ENCODE results near the gene BCL2. TPM values are rescaled to one million over a fixed set of nuclear protein-coding genes. Genes with fewer than 3 reads are reported as not detected.
A peak's percentile ranks its signal among the peaks of the same experiment; 100 is the strongest.

Gene BCL2
- total and polyA plus RNA-seq, 2 experiments from 2014 or later = 0.02 to 0.98 TPM

- Histone ChIP-seq H3K36me3 (no peaks in the 10 kb centered on the region), H3K27ac (no peak overlapping the region), H3K4me3 (no peak overlapping the region), H3K4me1 (ENCODE audit: low read depth) (peaks cover 20% of the 10 kb centered on the region), H3K27me3 (no peaks in the 10 kb centered on the region), H3K9me3 (ENCODE audit: low read depth) (no peaks in the 10 kb centered on the region)
- DNase-seq (ENCODE audit: low read depth in 1 of 2, low spot score in 1 of 2) = no peak
- TF ChIP-seq CTCF (IDR thresholded peaks at IDR 0.05; ENCODE audit: low read depth, low read length) = no peak
These were observed 161.4 kb downstream of the BCL2 start for GRCh38 chr18:63158012-63158631.

- Histone ChIP-seq H3K36me3 (no peaks in the 10 kb centered on the region), H3K27me3 (no peaks in the 10 kb centered on the region), H3K4me1 (ENCODE audit: low read depth) (peaks cover 20% of the 10 kb centered on the region), H3K27ac (no peak overlapping the region), H3K4me3 (no peak overlapping the region), H3K9me3 (ENCODE audit: low read depth) (no peaks in the 10 kb centered on the region)
- no peak for TF ChIP-seq CTCF (IDR thresholded peaks at IDR 0.05; ENCODE audit: low read depth, low read length)
- no peak for DNase-seq (ENCODE audit: low read depth in 1 of 2, low spot score in 1 of 2)
These were observed 162.1 kb downstream of the BCL2 start for GRCh38 chr18:63157293-63158011.

DNA sequence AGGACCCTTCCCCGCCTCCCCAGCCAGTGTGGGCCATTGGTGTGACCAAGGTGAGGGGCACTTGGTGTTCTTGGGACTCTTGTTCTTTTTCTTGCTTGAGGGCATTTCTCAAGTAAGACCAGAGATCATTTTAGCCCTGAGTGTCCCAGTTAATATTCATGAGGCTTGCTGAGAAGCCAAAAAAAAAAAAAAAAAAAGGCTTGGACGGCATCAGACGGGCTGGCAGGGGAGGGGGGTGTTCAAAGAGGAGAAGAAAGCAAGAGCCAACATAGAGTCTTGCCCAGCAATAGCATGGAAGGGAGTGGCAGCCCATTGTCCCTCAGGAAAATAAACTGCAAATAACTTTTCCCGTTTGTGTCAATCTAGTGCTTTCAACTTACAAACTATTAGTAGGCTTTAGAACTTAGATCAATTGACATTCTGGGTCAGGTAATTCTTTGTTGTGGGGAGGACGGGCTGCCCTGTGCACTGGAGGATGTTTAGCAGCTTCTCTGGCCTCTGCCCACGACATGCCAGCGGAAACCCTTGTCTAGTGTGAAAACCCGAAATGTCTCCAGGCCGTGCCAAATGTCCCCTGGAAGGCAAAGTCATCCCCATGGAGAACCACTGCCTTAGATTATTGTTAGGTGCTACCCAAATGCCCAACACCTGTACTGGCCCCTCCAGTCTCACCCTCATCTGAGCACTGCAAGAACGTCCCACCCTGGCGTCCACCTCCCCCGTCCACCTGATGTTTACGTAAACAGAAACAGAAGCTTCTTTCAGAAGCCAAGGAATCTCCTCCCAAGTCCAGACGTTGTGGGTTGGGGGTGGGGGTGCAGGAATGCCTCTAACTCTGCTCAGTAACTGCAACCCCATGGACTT, 163.4 kb downstream of the BCL2 start:
- Histone ChIP-seq H3K4me3 (no peak overlapping the region), H3K4me1 (ENCODE audit: low read depth) (peaks cover 14% of the 10 kb centered on the region), H3K9me3 (ENCODE audit: low read depth) (no peaks in the 10 kb centered on the region), H3K27me3 (no peaks in the 10 kb centered on the region), H3K36me3 (no peaks in the 10 kb centered on the region), H3K27ac (no peak overlapping the region)
- no peak for DNase-seq (ENCODE audit: low read depth in 1 of 2, low spot score in 1 of 2)
- TF ChIP-seq CTCF (IDR thresholded peaks at IDR 0.05; ENCODE audit: low read depth, low read length) = no peak

- Histone ChIP-seq H3K27ac (no peak overlapping the region), H3K4me3 (no peak overlapping the region), H3K9me3 (ENCODE audit: low read depth) (no peaks in the 10 kb centered on the region), H3K4me1 (ENCODE audit: low read depth) (peaks cover 5% of the 10 kb centered on the region), H3K27me3 (no peaks in the 10 kb centered on the region), H3K36me3 (no peaks in the 10 kb centered on the region)
- DNase-seq (ENCODE audit: low read depth in 1 of 2, low spot score in 1 of 2) = peak; percentile 44 to 56
- TF ChIP-seq CTCF (IDR thresholded peaks at IDR 0.05; ENCODE audit: low read depth, low read length) = peak; percentile 83
These were observed 164.3 kb downstream of the BCL2 start for GRCh38 chr18:63155169-63155852.

Measured in cardiac muscle cell (in vitro differentiated cells and primary cell).